Stimulated activated CD4-positive, alpha-beta T cell treated with anti-CD3 and anti-CD28 coated beads, TNF-alpha, amount 100 ng/mL, for 24 hours (primary cell): ENCODE measurements around the gene SUSD4.

Experiments used
- DNase-seq, 3 experiments: peaks; one replicate each; pipeline ENCODE4 v3.0.0-alpha.2; 2020; ENCODE audit warnings: low read depth in 3 of 3

The SUSD4 gene

GRCh38 chr1:223188618-223189356 is 175.2 kb downstream of the SUSD4 start:
- DNase-seq = no peak

DNA sequence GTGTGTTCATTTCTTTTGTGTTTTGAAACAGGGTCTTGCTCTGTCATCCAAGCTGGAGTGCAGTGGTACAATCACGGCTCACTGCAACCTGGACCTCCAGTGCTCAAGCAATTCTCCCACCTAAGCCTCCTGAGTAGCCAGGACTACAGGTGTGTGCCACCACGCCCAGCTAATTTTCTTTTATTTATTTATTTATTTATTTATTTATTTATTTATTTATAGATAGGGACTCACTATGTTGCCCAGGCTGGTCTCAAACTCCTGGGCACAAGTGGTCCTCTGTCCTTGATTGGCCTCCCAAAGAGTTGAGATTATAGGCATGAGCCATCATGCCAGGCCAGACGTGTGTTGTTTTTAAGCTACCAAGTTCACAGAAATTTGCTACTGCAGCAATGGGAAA is 177.2 kb downstream of the SUSD4 start:
- no peak for DNase-seq

GRCh38 chr1:223183268-223183862 is 180.6 kb downstream of the SUSD4 start:
- no peak for DNase-seq

GRCh38 chr1:223180731-223181321 is 183.2 kb downstream of the SUSD4 start:
- no peak for DNase-seq

- DNase-seq = no peak
Observed at GRCh38 chr1:223179786-223180185, 184.2 kb downstream of the SUSD4 start.

- no peak for DNase-seq
Observed at GRCh38 chr1:223179280-223179679, 184.7 kb downstream of the SUSD4 start.

- no peak for DNase-seq
Observed at GRCh38 chr1:223177681-223178080, 186.3 kb downstream of the SUSD4 start.

GRCh38 chr1:223176437-223176836 is 187.5 kb downstream of the SUSD4 start:
- DNase-seq = no peak

DNA sequence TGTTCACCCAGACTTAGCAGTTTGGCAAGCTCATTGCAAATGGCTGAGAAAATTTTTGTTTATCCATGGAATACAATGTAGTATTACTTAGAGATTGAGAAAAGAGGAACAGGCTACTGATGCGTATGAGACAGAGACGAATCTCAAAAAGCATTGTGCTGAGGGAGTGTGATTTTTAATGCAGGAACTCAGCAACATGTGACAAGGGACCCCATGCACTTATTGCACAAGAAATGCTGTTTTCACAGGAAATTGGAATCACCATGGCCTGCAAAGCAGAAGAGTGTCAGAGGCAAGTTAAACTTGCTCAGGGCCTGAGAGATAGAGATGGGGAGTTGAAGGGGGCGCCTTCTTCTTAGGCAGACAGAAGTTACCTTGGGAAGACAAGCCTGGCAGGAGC is 188.3 kb downstream of the SUSD4 start:
- no peak for DNase-seq

- no peak for DNase-seq
Observed at GRCh38 chr1:223175032-223175431, 188.9 kb downstream of the SUSD4 start.
